H9 (cell line): ENCODE measurements around the gene PTPRF. TPM values are rescaled to one million over a fixed set of nuclear protein-coding genes. Genes with fewer than 3 reads are reported as not detected.

Source experiments
- DNase-seq: peaks from one replicate; pipeline ENCODE4 v3.0.0-alpha.2; 2017
- H2AFZ ChIP-seq: one replicate; pipeline ENCODE4 v1.6.1; 2013; ENCODE audit warnings: mild to moderate bottlenecking, low read length, control low read depth, moderate library complexity
- H2AK5ac ChIP-seq: 2 replicates; pipeline ENCODE4 v1.6.1; 2013; ENCODE audit warnings: low read length, control low read depth, mixed read lengths; ENCODE audit not compliant: insufficient read length
- H2BK120ac ChIP-seq: one replicate; pipeline ENCODE4 v1.6.1; 2013; ENCODE audit warnings: low read depth, mild to moderate bottlenecking, low read length, control low read depth, inconsistent platforms; ENCODE audit not compliant: poor library complexity, severe bottlenecking
- H2BK12ac ChIP-seq: 2 replicates; pipeline ENCODE4 v1.6.1; 2013; ENCODE audit warnings: low read length, control low read depth, mixed read lengths, low read depth; ENCODE audit not compliant: insufficient read length
- H2BK15ac ChIP-seq: 2 replicates; pipeline ENCODE4 v1.6.1; 2013; ENCODE audit warnings: low read depth, low read length, control low read depth
- H2BK20ac ChIP-seq: one replicate; pipeline ENCODE4 v1.6.1; 2013; ENCODE audit warnings: low read depth, mild to moderate bottlenecking, low read length, control low read depth, inconsistent platforms; ENCODE audit not compliant: poor library complexity, severe bottlenecking
- H2BK5ac ChIP-seq: 2 replicates; pipeline ENCODE4 v1.6.1; 2013; ENCODE audit warnings: low read length, control low read depth, mixed read lengths; ENCODE audit not compliant: insufficient read length
- H3K14ac ChIP-seq: 2 replicates; pipeline ENCODE4 v1.6.1; 2013; ENCODE audit warnings: low read length, control low read depth; ENCODE audit not compliant: insufficient read depth
- H3K18ac ChIP-seq: 2 replicates; pipeline ENCODE4 v1.6.1; 2013; ENCODE audit warnings: low read depth, mild to moderate bottlenecking, mixed read lengths, low read length, control low read depth; ENCODE audit not compliant: insufficient read length
- H3K23ac ChIP-seq: 2 replicates; pipeline ENCODE4 v1.6.1; 2013; ENCODE audit warnings: low read length, control low read depth, mixed read lengths, low read depth; ENCODE audit not compliant: insufficient read length
- H3K23me2 ChIP-seq: 2 replicates; pipeline ENCODE4 v1.6.1; 2013; ENCODE audit warnings: low read depth, mild to moderate bottlenecking, mixed read lengths, low read length, control low read depth; ENCODE audit not compliant: insufficient read length, poor library complexity, severe bottlenecking
- H3K27ac ChIP-seq: 2 replicates; pipeline ENCODE4 v1.5.1; 2013; ENCODE audit warnings: low read length, control low read depth, mixed read lengths, low read depth; ENCODE audit not compliant: insufficient read length
- H3K27me3 ChIP-seq: 2 replicates; pipeline ENCODE4 v1.6.1; 2013; ENCODE audit warnings: low read length, control low read depth, inconsistent platforms; ENCODE audit not compliant: insufficient read depth
- H3K4ac ChIP-seq: 2 replicates; pipeline ENCODE4 v1.6.1; 2013; ENCODE audit warnings: low read depth, mild to moderate bottlenecking, control low read depth, inconsistent platforms, low read length, moderate library complexity
- H3K4me1 ChIP-seq: 2 replicates; pipeline ENCODE4 v1.6.1; 2013; ENCODE audit warnings: low read length, control low read depth, inconsistent platforms; ENCODE audit not compliant: insufficient read depth
- H3K4me2 ChIP-seq: 2 replicates; pipeline ENCODE4 v1.6.1; 2013; ENCODE audit warnings: low read length, control low read depth, mixed read lengths; ENCODE audit not compliant: insufficient read length, insufficient read depth
- H3K56ac ChIP-seq: 2 replicates; pipeline ENCODE4 v1.6.1; 2013; ENCODE audit warnings: low read depth, mild to moderate bottlenecking, mixed read lengths, low read length, control low read depth; ENCODE audit not compliant: insufficient read length
- H3K79me1 ChIP-seq: 2 replicates; pipeline ENCODE4 v1.6.1; 2013; ENCODE audit warnings: low read depth, mild to moderate bottlenecking, moderate library complexity, low read length, control low read depth, inconsistent platforms; ENCODE audit not compliant: insufficient read depth, poor library complexity, severe bottlenecking
- H3K79me2 ChIP-seq: 2 replicates; pipeline ENCODE4 v1.6.1; 2013; ENCODE audit warnings: low read length, control low read depth, inconsistent platforms; ENCODE audit not compliant: insufficient read depth
- H3K9ac ChIP-seq: 2 replicates; pipeline ENCODE4 v1.6.1; 2013; ENCODE audit warnings: low read length, control low read depth, mixed read lengths; ENCODE audit not compliant: insufficient read length; ENCODE audit errors: extremely low read depth
- H3K9me3 ChIP-seq: one replicate; pipeline ENCODE4 v1.6.1; 2013; ENCODE audit warnings: low read depth, low read length, inconsistent platforms; ENCODE audit not compliant: control insufficient read depth
- H3T11ph ChIP-seq: one replicate; pipeline ENCODE4 v1.6.1; 2013; ENCODE audit warnings: mild to moderate bottlenecking, low read length, control low read depth, inconsistent platforms
- H4K20me1 ChIP-seq: one replicate; pipeline ENCODE4 v1.6.1; 2013; ENCODE audit not compliant: control insufficient read depth, insufficient read length, insufficient read depth
- H4K5ac ChIP-seq: 2 replicates; pipeline ENCODE4 v1.6.1; 2013; ENCODE audit warnings: low read depth, mild to moderate bottlenecking, mixed read lengths, low read length, control low read depth; ENCODE audit not compliant: insufficient read length
- H4K8ac ChIP-seq: replicated peaks from 2 replicates; pipeline ENCODE4 v1.6.1; 2013; ENCODE audit warnings: low read length, control low read depth, mixed read lengths, low read depth; ENCODE audit not compliant: insufficient read length
- H4K91ac ChIP-seq: 2 replicates; pipeline ENCODE4 v1.6.1; 2013; ENCODE audit warnings: low read depth, mild to moderate bottlenecking, moderate library complexity, mixed read lengths, low read length, control low read depth; ENCODE audit not compliant: insufficient read length
- H3K27ac Mint-ChIP-seq, 3 experiments: 2 replicates in 2 of 3; 3 replicates in 1 of 3; pipeline ENCODE4 v1.8.0; 2020 to 2021; ENCODE audit warnings: mixed read lengths in 3 of 3, mild to moderate bottlenecking in 1 of 3, moderate library complexity in 1 of 3
- H3K27me3 Mint-ChIP-seq: 2 replicates; pipeline ENCODE4 v1.8.0; 2021; ENCODE audit warnings: low read depth, mild to moderate bottlenecking, moderate library complexity, mixed read lengths
- H3K36me3 Mint-ChIP-seq, 3 experiments: 2 replicates in 2 of 3; 3 replicates in 1 of 3; pipeline ENCODE4 v1.8.0; 2020 to 2021; ENCODE audit warnings: low read depth in 3 of 3, mixed read lengths in 3 of 3; ENCODE audit not compliant: insufficient read depth in 1 of 3
- H3K4me1 Mint-ChIP-seq, 2 experiments: 2 replicates each; pipeline ENCODE4 v1.8.0; 2020; ENCODE audit warnings: mixed read lengths in 2 of 2
- H3K4me3 Mint-ChIP-seq, 2 experiments: 2 replicates in 1 of 2; 3 replicates in 1 of 2; pipeline ENCODE4 v1.8.0; 2020 to 2021; ENCODE audit warnings: mild to moderate bottlenecking in 2 of 2, mixed read lengths in 2 of 2, moderate library complexity in 1 of 2
- H3K9me3 Mint-ChIP-seq, 2 experiments: 2 replicates in 1 of 2; 3 replicates in 1 of 2; pipeline ENCODE4 v1.8.0; 2020; ENCODE audit warnings: mild to moderate bottlenecking in 2 of 2, mixed read lengths in 2 of 2, moderate library complexity in 1 of 2
- CTCF ChIP-seq: fragments of 200-600 bp; sonication (generic); conservative IDR thresholded peaks from 3 replicates; pipeline ENCODE4 v1.8.0; 2021; ENCODE audit warnings: antibody characterized with exemption, mild to moderate bottlenecking
- WGBS: extraction: QIAGEN DNeasy Blood & Tissue Kit; methylation state at CpG from one replicate; pipeline ENCODE4 v1.1.7; 2013; ENCODE audit warnings: missing lambda C conversion rate, low lambda C conversion rate, mixed read lengths; ENCODE audit not compliant: insufficient read length; ENCODE audit errors: extremely low coverage; 5-methylcytosine and 5-hydroxymethylcytosine counted together
- total RNA-seq: library from RNA; stranded (reverse); gene quantifications from 2 replicates; pipeline ENCODE4 v1.2.1, GENCODE V29; 2021

Gene PTPRF
- total RNA-seq, 1 experiment from 2014 or later, result 193 TPM

GRCh38 chr1:43606624-43607023 is 75.9 kb downstream of the PTPRF start:
- Histone ChIP-seq H4K91ac (no peak overlapping the region), H2BK20ac (no peak overlapping the region), H3K4me1 (no peaks in the 10 kb centered on the region), H3K23me2 (no peaks in the 10 kb centered on the region), H3K9ac (no peak overlapping the region), H3K56ac (no peak overlapping the region), H4K8ac (no peak overlapping the region), H3K23ac (no peak overlapping the region), H3K27ac (no peak overlapping the region), H3K18ac (no peak overlapping the region), H2BK12ac (no peak overlapping the region), H4K20me1 (peaks cover 2% of the 10 kb centered on the region), H3K27me3 (no peaks in the 10 kb centered on the region), H2BK5ac (no peak overlapping the region), H3K4ac (no peak overlapping the region), H2BK120ac (no peak overlapping the region), H3K9me3 (no peaks in the 10 kb centered on the region), H4K5ac (no peak overlapping the region), H2BK15ac (no peak overlapping the region), H2AFZ (no peak overlapping the region), H3K79me2 (no peaks in the 10 kb centered on the region), H3K14ac (no peak overlapping the region; the same call in 1 of the 2 replicates), H3T11ph (no peak overlapping the region), H2AK5ac (no peak overlapping the region), H3K4me2 (no peak overlapping the region), H3K79me1 (no peaks in the 10 kb centered on the region)
- Mint-ChIP-seq H3K4me3 (no peak overlapping the region), H3K4me1 (no peaks in the 10 kb centered on the region), H3K9me3 (no peaks in the 10 kb centered on the region), H3K36me3 (peaks cover 34 to 90% (median 83%) of the 10 kb centered on the region in 3 experiments; a peak in 6 of 7 replicates), H3K27me3 (no peaks in the 10 kb centered on the region), H3K27ac (no peak overlapping the region)
- DNase-seq, result no peak
- no peak for TF ChIP-seq CTCF
- no CpG with 5 or more reads among the region's 13 CpGs for WGBS
